Chondrocyte (in vitro differentiated cells): ENCODE data around the gene PARD3B. TPM values are rescaled to one million over a fixed set of nuclear protein-coding genes. Genes with fewer than 3 reads are reported as not detected.
A peak's percentile ranks its signal among the peaks of the same experiment; 100 is the strongest.

ENCODE experiments used
- DNase-seq: peaks from one replicate; pipeline ENCODE4 v3.0.0; 2021; ENCODE audit warnings: mixed read lengths, low spot score
- H3K27ac Mint-ChIP-seq: one replicate; pipeline ENCODE4 v1.8.0; 2021; ENCODE audit warnings: mild to moderate bottlenecking, moderate library complexity, mixed read lengths; ENCODE audit not compliant: unreplicated experiment
- H3K27me3 Mint-ChIP-seq: 2 replicates; pipeline ENCODE4 v1.8.0; 2021; ENCODE audit warnings: low read depth, mixed read lengths
- H3K36me3 Mint-ChIP-seq: 2 replicates; pipeline ENCODE4 v1.8.0; 2021; ENCODE audit warnings: low read depth, mixed read lengths
- H3K4me1 Mint-ChIP-seq: 2 replicates; pipeline ENCODE4 v1.8.0; 2021; ENCODE audit warnings: low read depth, mild to moderate bottlenecking, mixed read lengths
- H3K4me3 Mint-ChIP-seq: one replicate; pipeline ENCODE4 v1.8.0; 2021; ENCODE audit warnings: mild to moderate bottlenecking, moderate library complexity, mixed read lengths; ENCODE audit not compliant: unreplicated experiment
- H3K9me3 Mint-ChIP-seq: 2 replicates; pipeline ENCODE4 v1.8.0; 2021; ENCODE audit warnings: low read depth, mixed read lengths
- total RNA-seq: library from RNA; stranded (reverse); gene quantifications from 3 replicates; pipeline ENCODE4 v1.2.1, GENCODE V29; 2021
- TF ChIP-seq, protein P1 (sequence below): fragments of 200-600 bp; sonication (generic); IDR thresholded peaks from 2 replicates; pipeline ENCODE4 v1.5.0; 2021; ENCODE audit warnings: antibody characterized with exemption, mild to moderate bottlenecking, moderate library complexity

PARD3B gene
- total RNA-seq, 1 donor from 2014 or later: 24.9 TPM

DNA sequence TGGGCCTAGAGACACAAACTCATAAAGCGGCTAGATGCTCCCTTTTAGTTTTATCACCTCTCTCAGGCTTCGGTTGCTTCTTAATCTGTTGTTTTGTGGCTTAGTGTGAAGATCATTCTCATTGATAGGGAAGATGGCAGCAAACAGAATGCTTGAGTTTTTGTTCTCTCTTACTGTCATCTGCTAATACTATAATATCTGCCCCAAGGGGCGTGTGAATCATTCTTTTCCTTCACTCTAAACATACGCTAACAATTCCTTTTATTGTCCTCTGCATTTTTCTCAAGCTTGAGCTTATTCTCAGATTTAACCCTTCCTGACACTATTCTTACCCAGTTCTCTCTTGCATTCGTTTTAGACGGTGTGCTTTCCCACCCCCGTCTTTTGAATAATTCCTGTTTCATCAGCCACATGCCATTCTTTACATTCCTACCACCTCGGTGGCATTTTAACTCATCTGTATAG is 813.1 kb downstream of the PARD3B start:
- no peaks in the 10 kb centered on the region for H3K9me3 Mint-ChIP-seq
- H3K27me3 Mint-ChIP-seq: no peaks in the 10 kb centered on the region
- H3K36me3 Mint-ChIP-seq: peaks cover 5% of the 10 kb centered on the region
- H3K4me3 Mint-ChIP-seq: no peak overlapping the region
- H3K27ac Mint-ChIP-seq: peak overlapping the region; percentile 49
- peaks cover 25% of the 10 kb centered on the region for H3K4me1 Mint-ChIP-seq
- DNase-seq: no peak
- TF ChIP-seq, protein P1, sequence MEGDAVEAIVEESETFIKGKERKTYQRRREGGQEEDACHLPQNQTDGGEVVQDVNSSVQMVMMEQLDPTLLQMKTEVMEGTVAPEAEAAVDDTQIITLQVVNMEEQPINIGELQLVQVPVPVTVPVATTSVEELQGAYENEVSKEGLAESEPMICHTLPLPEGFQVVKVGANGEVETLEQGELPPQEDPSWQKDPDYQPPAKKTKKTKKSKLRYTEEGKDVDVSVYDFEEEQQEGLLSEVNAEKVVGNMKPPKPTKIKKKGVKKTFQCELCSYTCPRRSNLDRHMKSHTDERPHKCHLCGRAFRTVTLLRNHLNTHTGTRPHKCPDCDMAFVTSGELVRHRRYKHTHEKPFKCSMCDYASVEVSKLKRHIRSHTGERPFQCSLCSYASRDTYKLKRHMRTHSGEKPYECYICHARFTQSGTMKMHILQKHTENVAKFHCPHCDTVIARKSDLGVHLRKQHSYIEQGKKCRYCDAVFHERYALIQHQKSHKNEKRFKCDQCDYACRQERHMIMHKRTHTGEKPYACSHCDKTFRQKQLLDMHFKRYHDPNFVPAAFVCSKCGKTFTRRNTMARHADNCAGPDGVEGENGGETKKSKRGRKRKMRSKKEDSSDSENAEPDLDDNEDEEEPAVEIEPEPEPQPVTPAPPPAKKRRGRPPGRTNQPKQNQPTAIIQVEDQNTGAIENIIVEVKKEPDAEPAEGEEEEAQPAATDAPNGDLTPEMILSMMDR: no peak

DNA sequence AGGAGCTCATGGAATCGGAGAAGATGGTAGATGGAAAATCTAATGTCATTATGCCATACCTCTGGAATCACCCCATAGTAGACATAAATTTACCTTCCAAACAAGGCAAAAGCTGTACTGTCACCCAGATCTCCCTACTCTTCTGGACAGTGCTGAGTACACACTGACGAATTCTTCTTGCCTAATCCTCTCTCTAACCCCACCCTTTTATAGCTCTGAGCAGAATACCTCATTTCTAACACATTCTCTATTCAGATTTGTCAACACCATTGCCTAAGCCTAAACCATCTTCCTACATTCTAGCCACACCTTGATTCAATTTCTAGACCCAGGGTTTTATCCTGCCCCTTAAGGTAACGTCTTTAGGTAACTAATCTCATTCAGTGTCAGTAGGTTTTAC is 816.0 kb downstream of the PARD3B start:
- Mint-ChIP-seq H3K4me1 (peaks cover 29% of the 10 kb centered on the region), H3K36me3 (peaks cover 2% of the 10 kb centered on the region), H3K27ac (no peak overlapping the region), H3K9me3 (no peaks in the 10 kb centered on the region), H3K27me3 (no peaks in the 10 kb centered on the region), H3K4me3 (no peak overlapping the region)
- TF ChIP-seq, protein P1: no peak
- DNase-seq: no peak

DNA sequence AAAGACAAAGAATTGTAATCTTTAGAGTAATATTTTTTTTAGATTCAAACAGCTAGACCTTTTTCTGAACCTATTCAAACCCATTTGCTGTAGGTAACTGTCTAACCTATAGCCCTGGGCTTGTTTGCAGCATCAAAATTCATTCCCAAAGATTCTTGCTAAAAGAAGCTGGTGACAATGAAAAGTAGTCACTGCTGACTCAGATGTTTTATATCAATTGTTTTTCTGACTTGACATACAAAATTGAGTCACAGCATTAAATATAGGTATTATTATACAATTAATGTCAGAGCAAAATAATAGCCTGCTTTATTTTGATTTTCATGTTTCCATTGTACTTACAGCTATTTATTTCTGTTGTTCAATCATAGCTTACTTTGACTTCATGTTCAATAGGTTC is 816.7 kb downstream of the PARD3B start:
- H3K4me1 Mint-ChIP-seq: peaks cover 36% of the 10 kb centered on the region
- DNase-seq: no peak
- no peak overlapping the region for H3K4me3 Mint-ChIP-seq
- no peaks in the 10 kb centered on the region for H3K9me3 Mint-ChIP-seq
- H3K27ac Mint-ChIP-seq: no peak overlapping the region
- peaks cover 2% of the 10 kb centered on the region for H3K36me3 Mint-ChIP-seq
- TF ChIP-seq, protein P1: no peak
- H3K27me3 Mint-ChIP-seq: no peaks in the 10 kb centered on the region

DNA sequence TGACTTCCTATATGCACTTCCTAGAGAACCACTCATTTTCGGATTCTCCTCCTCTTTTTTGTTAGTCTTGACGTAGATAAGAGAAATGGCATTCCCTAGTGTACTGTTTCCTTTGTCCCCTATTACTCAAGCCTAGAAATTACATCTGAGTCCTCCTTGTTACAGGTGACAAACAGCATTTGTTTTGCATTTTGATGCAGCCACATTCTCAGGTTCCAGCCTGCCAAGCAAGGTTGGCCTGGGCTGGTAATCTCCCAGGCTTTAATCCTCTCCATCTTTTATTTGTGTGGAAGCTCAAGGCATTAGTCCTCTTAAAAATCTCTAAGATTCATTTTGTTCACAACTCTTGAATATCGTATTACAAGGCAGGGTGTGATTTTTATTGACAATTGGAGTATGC is 819.0 kb downstream of the PARD3B start:
- DNase-seq: no peak
- Mint-ChIP-seq H3K4me3 (no peak overlapping the region), H3K27me3 (no peaks in the 10 kb centered on the region), H3K4me1 (peaks cover 19% of the 10 kb centered on the region), H3K27ac (no peak overlapping the region), H3K9me3 (no peaks in the 10 kb centered on the region), H3K36me3 (peaks cover 2% of the 10 kb centered on the region)
- TF ChIP-seq, protein P1: no peak

DNA sequence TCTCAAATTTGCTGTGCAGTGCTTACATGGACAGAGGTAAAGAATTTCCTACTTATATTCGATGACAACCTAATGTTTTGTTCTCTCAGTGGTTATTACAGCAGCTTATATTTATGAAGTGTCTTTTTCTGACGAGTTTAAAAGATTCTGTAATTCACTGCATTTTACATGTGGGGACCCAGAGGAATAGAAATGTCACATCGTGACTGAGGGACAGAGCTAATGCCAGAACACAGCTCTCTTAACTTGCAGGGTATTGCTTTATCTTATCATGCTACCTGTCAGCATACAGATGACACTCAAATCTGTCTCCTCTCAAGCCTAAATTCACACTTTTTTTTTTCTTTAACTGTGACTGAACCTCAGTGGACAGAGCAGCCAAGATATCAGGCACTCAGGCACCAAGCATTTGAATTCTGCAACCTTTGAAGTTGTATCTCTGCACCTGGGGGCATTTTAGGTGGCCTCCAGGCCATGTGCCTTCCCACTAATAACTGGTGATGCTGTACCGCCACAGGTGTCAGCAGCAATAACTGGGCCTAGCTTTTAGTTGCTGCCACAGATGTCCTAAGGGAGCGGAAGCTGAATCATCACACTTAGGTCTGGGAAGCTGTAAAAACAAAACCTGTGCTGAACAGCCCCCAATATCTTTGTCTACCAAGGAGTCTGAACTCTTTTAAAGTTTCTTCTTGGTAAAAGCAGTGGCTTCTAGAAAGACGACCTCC is 821.2 kb downstream of the PARD3B start:
- no peak overlapping the region for H3K4me3 Mint-ChIP-seq
- no peak overlapping the region for H3K27ac Mint-ChIP-seq
- TF ChIP-seq, protein P1: no peak
- H3K36me3 Mint-ChIP-seq: no peaks in the 10 kb centered on the region
- H3K4me1 Mint-ChIP-seq: peaks cover 17% of the 10 kb centered on the region
- peaks cover 4% of the 10 kb centered on the region for H3K9me3 Mint-ChIP-seq
- no peak for DNase-seq
- H3K27me3 Mint-ChIP-seq: no peaks in the 10 kb centered on the region
